ENCODE measurements around the gene RBMS1. TPM values are rescaled to one million over a fixed set of nuclear protein-coding genes. Genes with fewer than 3 reads are reported as not detected.

RBMS1 gene
- total RNA-seq, 1 donor from 2014 or later = 35.4 TPM

- intact Hi-C loops (cut with micrococcal nuclease) = loop anchor here (5.0 kb wide), 1 partner anchor 719 kb away; no protein-coding TSS in a partner anchor
- DNase-seq (ENCODE audit: low spot score) = no peak
- H3K4me3 Mint-ChIP-seq = no peak overlapping the region
- no peaks in the 10 kb centered on the region for H3K4me1 Mint-ChIP-seq (ENCODE audit: low read depth)
- peaks cover 1% of the 10 kb centered on the region for H3K27me3 Mint-ChIP-seq (ENCODE audit: insufficient read depth)
- H3K9me3 Mint-ChIP-seq = no peaks in the 10 kb centered on the region
- H3K36me3 Mint-ChIP-seq (ENCODE audit: low read depth) = no peaks in the 10 kb centered on the region
- no peak overlapping the region for H3K27ac Mint-ChIP-seq
Measured at GRCh38 chr2:160253440-160254188, 240.0 kb downstream of the RBMS1 start.

GRCh38 chr2:160252900-160253299, 240.7 kb downstream of the RBMS1 start:
- H3K27ac Mint-ChIP-seq = no peak overlapping the region
- no peaks in the 10 kb centered on the region for H3K36me3 Mint-ChIP-seq (ENCODE audit: low read depth)
- no peaks in the 10 kb centered on the region for H3K4me1 Mint-ChIP-seq (ENCODE audit: low read depth)
- no peaks in the 10 kb centered on the region for H3K9me3 Mint-ChIP-seq
- H3K27me3 Mint-ChIP-seq (ENCODE audit: insufficient read depth) = peaks cover 1% of the 10 kb centered on the region
- no peak overlapping the region for H3K4me3 Mint-ChIP-seq
- no peak for DNase-seq (ENCODE audit: low spot score)
- intact Hi-C loops (cut with micrococcal nuclease) = loop anchor here (1.0 to 5.0 kb wide), 4 partner anchors 143 to 810 kb away; no protein-coding TSS in a partner anchor

- Mint-ChIP-seq H3K27me3 (ENCODE audit: insufficient read depth) (peaks cover 1% of the 10 kb centered on the region), H3K4me3 (no peak overlapping the region), H3K36me3 (ENCODE audit: low read depth) (no peaks in the 10 kb centered on the region), H3K4me1 (ENCODE audit: low read depth) (no peaks in the 10 kb centered on the region), H3K27ac (no peak overlapping the region), H3K9me3 (no peaks in the 10 kb centered on the region)
- no peak for DNase-seq (ENCODE audit: low spot score)
- intact Hi-C loops (cut with micrococcal nuclease) = loop anchor here (1.0 to 5.0 kb wide), 4 partner anchors 142 to 811 kb away; no protein-coding TSS in a partner anchor
Measured at GRCh38 chr2:160252278-160252887, 241.2 kb downstream of the RBMS1 start.

GRCh38 chr2:160251569-160251968, 242.0 kb downstream of the RBMS1 start:
- Mint-ChIP-seq H3K27me3 (ENCODE audit: insufficient read depth) (peaks cover 1% of the 10 kb centered on the region), H3K9me3 (no peaks in the 10 kb centered on the region), H3K4me1 (ENCODE audit: low read depth) (no peaks in the 10 kb centered on the region), H3K4me3 (no peak overlapping the region), H3K27ac (no peak overlapping the region), H3K36me3 (ENCODE audit: low read depth) (no peaks in the 10 kb centered on the region)
- intact Hi-C loops (cut with micrococcal nuclease) = loop anchor here (5.0 kb wide), 1 partner anchor 721 kb away; no protein-coding TSS in a partner anchor
- DNase-seq (ENCODE audit: low spot score) = no peak

- DNase-seq (ENCODE audit: low spot score) = no peak
- Mint-ChIP-seq H3K36me3 (ENCODE audit: low read depth) (no peaks in the 10 kb centered on the region), H3K4me3 (no peak overlapping the region), H3K27me3 (ENCODE audit: insufficient read depth) (no peaks in the 10 kb centered on the region), H3K9me3 (no peaks in the 10 kb centered on the region), H3K27ac (no peak overlapping the region), H3K4me1 (ENCODE audit: low read depth) (no peaks in the 10 kb centered on the region)
- intact Hi-C loops (cut with micrococcal nuclease) = loop anchor here (5.0 kb wide), 1 partner anchor 722 kb away; no protein-coding TSS in a partner anchor
Measured at GRCh38 chr2:160249876-160250275, 243.7 kb downstream of the RBMS1 start.

- H3K36me3 Mint-ChIP-seq (ENCODE audit: low read depth) = no peaks in the 10 kb centered on the region
- no peaks in the 10 kb centered on the region for H3K9me3 Mint-ChIP-seq
- no peak overlapping the region for H3K27ac Mint-ChIP-seq
- H3K27me3 Mint-ChIP-seq (ENCODE audit: insufficient read depth) = no peaks in the 10 kb centered on the region
- H3K4me1 Mint-ChIP-seq (ENCODE audit: low read depth) = no peaks in the 10 kb centered on the region
- intact Hi-C loops (cut with micrococcal nuclease) = no loop called here
- DNase-seq (ENCODE audit: low spot score) = no peak
- H3K4me3 Mint-ChIP-seq = no peak overlapping the region
Measured at GRCh38 chr2:160247296-160248035, 246.1 kb downstream of the RBMS1 start.

- intact Hi-C loops (cut with micrococcal nuclease) = no loop called here
- Mint-ChIP-seq H3K4me3 (no peak overlapping the region), H3K9me3 (no peaks in the 10 kb centered on the region), H3K36me3 (ENCODE audit: low read depth) (no peaks in the 10 kb centered on the region), H3K27ac (no peak overlapping the region), H3K27me3 (ENCODE audit: insufficient read depth) (no peaks in the 10 kb centered on the region), H3K4me1 (ENCODE audit: low read depth) (no peaks in the 10 kb centered on the region)
- DNase-seq (ENCODE audit: low spot score) = no peak
Measured at GRCh38 chr2:160246356-160246755, 247.3 kb downstream of the RBMS1 start.

GRCh38 chr2:160245614-160246155, 247.9 kb downstream of the RBMS1 start:
- intact Hi-C loops (cut with micrococcal nuclease) = no loop called here
- no peak overlapping the region for H3K4me3 Mint-ChIP-seq
- no peak overlapping the region for H3K27ac Mint-ChIP-seq
- no peaks in the 10 kb centered on the region for H3K4me1 Mint-ChIP-seq (ENCODE audit: low read depth)
- no peaks in the 10 kb centered on the region for H3K27me3 Mint-ChIP-seq (ENCODE audit: insufficient read depth)
- H3K9me3 Mint-ChIP-seq = no peaks in the 10 kb centered on the region
- no peaks in the 10 kb centered on the region for H3K36me3 Mint-ChIP-seq (ENCODE audit: low read depth)
- no peak for DNase-seq (ENCODE audit: low spot score)

GRCh38 chr2:160242893-160243564, 250.6 kb downstream of the RBMS1 start:
- H3K27me3 Mint-ChIP-seq (ENCODE audit: insufficient read depth) = peaks cover 7% of the 10 kb centered on the region
- H3K27ac Mint-ChIP-seq = no peak overlapping the region
- DNase-seq (ENCODE audit: low spot score) = no peak
- no peaks in the 10 kb centered on the region for H3K4me1 Mint-ChIP-seq (ENCODE audit: low read depth)
- H3K36me3 Mint-ChIP-seq (ENCODE audit: low read depth) = no peaks in the 10 kb centered on the region
- intact Hi-C loops (cut with micrococcal nuclease) = no loop called here
- no peak overlapping the region for H3K4me3 Mint-ChIP-seq
- no peaks in the 10 kb centered on the region for H3K9me3 Mint-ChIP-seq

GRCh38 chr2:160241251-160242137, 252.1 kb downstream of the RBMS1 start:
- intact Hi-C loops (cut with micrococcal nuclease) = no loop called here
- Mint-ChIP-seq H3K4me1 (ENCODE audit: low read depth) (no peaks in the 10 kb centered on the region), H3K36me3 (ENCODE audit: low read depth) (no peaks in the 10 kb centered on the region), H3K9me3 (no peaks in the 10 kb centered on the region), H3K4me3 (no peak overlapping the region), H3K27me3 (ENCODE audit: insufficient read depth) (peaks cover 11% of the 10 kb centered on the region), H3K27ac (no peak overlapping the region)
- DNase-seq (ENCODE audit: low spot score) = no peak

- Mint-ChIP-seq H3K27me3 (ENCODE audit: insufficient read depth) (peaks cover 13% of the 10 kb centered on the region), H3K4me1 (ENCODE audit: low read depth) (no peaks in the 10 kb centered on the region), H3K27ac (no peak overlapping the region), H3K9me3 (no peaks in the 10 kb centered on the region), H3K4me3 (no peak overlapping the region), H3K36me3 (ENCODE audit: low read depth) (no peaks in the 10 kb centered on the region)
- DNase-seq (ENCODE audit: low spot score) = no peak
- intact Hi-C loops (cut with micrococcal nuclease) = no loop called here
Measured at GRCh38 chr2:160239436-160239835, 254.2 kb downstream of the RBMS1 start.

- Mint-ChIP-seq H3K4me1 (ENCODE audit: low read depth) (no peaks in the 10 kb centered on the region), H3K9me3 (no peaks in the 10 kb centered on the region), H3K4me3 (no peak overlapping the region), H3K27me3 (ENCODE audit: insufficient read depth) (peaks cover 13% of the 10 kb centered on the region), H3K27ac (no peak overlapping the region), H3K36me3 (ENCODE audit: low read depth) (no peaks in the 10 kb centered on the region)
- no peak for DNase-seq (ENCODE audit: low spot score)
- intact Hi-C loops (cut with micrococcal nuclease) = no loop called here
Measured at GRCh38 chr2:160238392-160238791, 255.2 kb downstream of the RBMS1 start.
